Caco-2 (cell line): ENCODE data around the gene NCAPG. TPM values are rescaled to one million over a fixed set of nuclear protein-coding genes. Genes with fewer than 3 reads are reported as not detected.

Experiments
- BruUV-seq: library from RNA; stranded (reverse); fragments of 400-500 nt; replicated peaks from 2 replicates; lab custom pipeline; 2021; lab: Mats Ljungman, UMichigan
- CTCF ChIA-PET: fragments of 300-600 bp; sonication (Branson Sonifier 250); formaldehyde crosslinking; loops from one replicate; lab custom pipeline; 2022; ENCODE audit warnings: antibody characterized with exemption; lab: Charles Lee
- POLR2A ChIA-PET: fragments of 300-600 bp; sonication (Branson Sonifier 250); formaldehyde crosslinking; loops from one replicate; lab custom pipeline; 2022; ENCODE audit warnings: antibody characterized with exemption; lab: Charles Lee
- DNase-seq, 2 experiments: peaks; one replicate each; pipeline versions ENCODE4 v3.0.0 to v3.0.0-alpha.2; 2020 to 2022
- H3K27me3 ChIP-seq: replicated peaks from 2 replicates; pipeline ENCODE4 v1.6.0; 2011; ENCODE audit warnings: low read length; ENCODE audit not compliant: control insufficient read depth, insufficient read depth
- H3K36me3 ChIP-seq: 2 replicates; pipeline ENCODE4 v1.5.1; 2011; ENCODE audit warnings: low read length; ENCODE audit not compliant: control insufficient read depth, insufficient read depth
- H3K4me1 ChIP-seq: fragments of 250-450 bp; sonication (Bioruptor Pico); 2 replicates; pipeline ENCODE4 v1.5.1; 2020; ENCODE audit warnings: mild to moderate bottlenecking
- H3K4me3 ChIP-seq: 2 replicates; pipeline ENCODE4 v1.5.1; 2011; ENCODE audit warnings: low read depth, mild to moderate bottlenecking, control low read depth, low read length
- H3K9me3 ChIP-seq: fragments of 250-450 bp; sonication (Bioruptor Pico); 2 replicates; pipeline ENCODE4 v1.5.1; 2020; ENCODE audit warnings: mild to moderate bottlenecking, moderate library complexity
- H3K27ac Mint-ChIP-seq: one replicate; pipeline ENCODE4 v1.8.0; 2022; ENCODE audit warnings: mixed read lengths; ENCODE audit not compliant: unreplicated experiment
- H3K27me3 Mint-ChIP-seq: one replicate; pipeline ENCODE4 v1.8.0; 2022; ENCODE audit warnings: mixed read lengths; ENCODE audit not compliant: insufficient read depth, unreplicated experiment
- H3K36me3 Mint-ChIP-seq: one replicate; pipeline ENCODE4 v1.8.0; 2022; ENCODE audit warnings: mild to moderate bottlenecking, mixed read lengths; ENCODE audit not compliant: insufficient read depth, unreplicated experiment
- H3K4me1 Mint-ChIP-seq: one replicate; pipeline ENCODE4 v1.8.0; 2022; ENCODE audit warnings: low read depth, mixed read lengths; ENCODE audit not compliant: unreplicated experiment
- H3K4me3 Mint-ChIP-seq: one replicate; pipeline ENCODE4 v1.8.0; 2022; ENCODE audit warnings: mild to moderate bottlenecking, moderate library complexity, mixed read lengths; ENCODE audit not compliant: unreplicated experiment
- H3K9me3 Mint-ChIP-seq: one replicate; pipeline ENCODE4 v1.8.0; 2022; ENCODE audit warnings: mixed read lengths; ENCODE audit not compliant: unreplicated experiment
- intact Hi-C: fragments of 100-400 bp; cut with micrococcal nuclease; formaldehyde crosslinking; loops from one replicate; pipeline ENCODE4 v1.10.0; 2022; ENCODE audit not compliant: unreplicated experiment
- total RNA-seq: library from RNA; stranded (reverse); gene quantifications from 2 replicates; pipeline ENCODE4 v1.2.3, GENCODE V29; 2022
- TF ChIP-seq, protein P1 (sequence below), 2 experiments: fragments of 200-600 bp in 1 of 2; IDR thresholded peaks; 1 replicate in 1 of 2; 2 replicates in 1 of 2; pipeline versions ENCODE4 v1.5.1 to v1.8.0; 2011 to 2022; ENCODE audit warnings: antibody characterized with exemption in 1 of 2, control low read depth in 1 of 2, inconsistent platforms in 1 of 2, low read depth in 1 of 2, low read length in 1 of 2, mild to moderate bottlenecking in 1 of 2, moderate library complexity in 1 of 2; ENCODE audit not compliant: insufficient read depth in 1 of 2, severe bottlenecking in 1 of 2, unreplicated experiment in 1 of 2

The NCAPG gene
- total RNA-seq, 1 experiment from 2014 or later: 54.0 TPM

DNA sequence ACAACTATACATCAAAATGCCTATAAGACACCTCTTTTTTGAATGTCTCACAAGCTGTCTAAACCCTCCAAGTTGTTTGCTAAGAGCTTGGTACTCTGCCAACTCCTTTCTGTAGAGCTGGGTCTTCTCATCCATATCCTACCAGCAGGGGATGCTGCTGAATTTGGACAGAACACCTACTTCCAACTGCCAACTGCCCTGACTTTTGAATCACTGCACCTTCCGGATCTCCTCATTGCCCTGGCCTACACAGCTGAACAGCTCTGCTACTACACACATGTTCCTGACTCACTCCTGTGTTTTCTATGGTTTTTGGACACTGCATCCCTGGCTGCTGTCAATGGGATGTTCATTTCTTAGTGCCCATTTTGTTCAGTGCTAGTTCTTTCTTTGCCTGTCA, 48.1 kb upstream of the NCAPG start:
- Mint-ChIP-seq H3K27ac (no peak overlapping the region), H3K4me1 (no peaks in the 10 kb centered on the region), H3K9me3 (peaks cover 6% of the 10 kb centered on the region), H3K36me3 (no peaks in the 10 kb centered on the region), H3K4me3 (no peak overlapping the region), H3K27me3 (no peaks in the 10 kb centered on the region)
- ChIA-PET CTCF (no interaction called here), POLR2A (no interaction called here)
- BruUV-seq: no TSS peak
- DNase-seq: no peak
- H3K4me3 ChIP-seq: no peak overlapping the region
- no peaks in the 10 kb centered on the region for H3K4me1 ChIP-seq
- TF ChIP-seq, protein P1, sequence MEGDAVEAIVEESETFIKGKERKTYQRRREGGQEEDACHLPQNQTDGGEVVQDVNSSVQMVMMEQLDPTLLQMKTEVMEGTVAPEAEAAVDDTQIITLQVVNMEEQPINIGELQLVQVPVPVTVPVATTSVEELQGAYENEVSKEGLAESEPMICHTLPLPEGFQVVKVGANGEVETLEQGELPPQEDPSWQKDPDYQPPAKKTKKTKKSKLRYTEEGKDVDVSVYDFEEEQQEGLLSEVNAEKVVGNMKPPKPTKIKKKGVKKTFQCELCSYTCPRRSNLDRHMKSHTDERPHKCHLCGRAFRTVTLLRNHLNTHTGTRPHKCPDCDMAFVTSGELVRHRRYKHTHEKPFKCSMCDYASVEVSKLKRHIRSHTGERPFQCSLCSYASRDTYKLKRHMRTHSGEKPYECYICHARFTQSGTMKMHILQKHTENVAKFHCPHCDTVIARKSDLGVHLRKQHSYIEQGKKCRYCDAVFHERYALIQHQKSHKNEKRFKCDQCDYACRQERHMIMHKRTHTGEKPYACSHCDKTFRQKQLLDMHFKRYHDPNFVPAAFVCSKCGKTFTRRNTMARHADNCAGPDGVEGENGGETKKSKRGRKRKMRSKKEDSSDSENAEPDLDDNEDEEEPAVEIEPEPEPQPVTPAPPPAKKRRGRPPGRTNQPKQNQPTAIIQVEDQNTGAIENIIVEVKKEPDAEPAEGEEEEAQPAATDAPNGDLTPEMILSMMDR (IDR thresholded peaks at IDR 0.05; ENCODE audit: insufficient read depth in 1 of 2, low read depth in 1 of 2, low read length in 1 of 2, severe bottlenecking in 1 of 2, unreplicated experiment in 1 of 2): peak; percentile 16 to 21
- H3K36me3 ChIP-seq: no peaks in the 10 kb centered on the region
- no peaks in the 10 kb centered on the region for H3K9me3 ChIP-seq
- H3K27me3 ChIP-seq: no peaks in the 10 kb centered on the region
- intact Hi-C loops: no loop called here

DNA sequence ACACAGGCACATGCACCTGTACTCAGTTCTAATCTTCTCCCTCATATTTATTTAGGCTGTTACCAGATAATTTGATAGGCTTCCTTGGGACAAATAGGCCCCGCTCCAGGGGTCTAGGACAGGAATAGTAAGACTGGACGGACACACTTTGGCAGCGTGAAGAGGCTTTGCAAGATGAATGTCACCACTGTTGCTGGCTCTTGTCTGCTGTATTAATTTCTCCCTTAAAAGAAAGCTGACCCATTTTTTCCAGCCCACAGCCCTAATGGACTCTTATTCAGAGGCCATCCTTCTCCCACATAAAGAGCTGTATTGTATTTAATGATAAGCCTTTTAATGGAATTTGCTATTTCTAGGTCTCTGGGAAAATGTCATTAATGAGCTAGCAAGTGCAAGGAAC, 47.4 kb upstream of the NCAPG start:
- POLR2A ChIA-PET: no interaction called here
- no peaks in the 10 kb centered on the region for H3K36me3 Mint-ChIP-seq
- no peaks in the 10 kb centered on the region for H3K4me1 Mint-ChIP-seq
- Histone ChIP-seq H3K4me3 (no peak overlapping the region), H3K36me3 (no peaks in the 10 kb centered on the region), H3K27me3 (no peaks in the 10 kb centered on the region), H3K4me1 (no peaks in the 10 kb centered on the region), H3K9me3 (no peaks in the 10 kb centered on the region)
- DNase-seq: no peak
- H3K27ac Mint-ChIP-seq: no peak overlapping the region
- intact Hi-C loops: no loop called here
- H3K9me3 Mint-ChIP-seq: peaks cover 6% of the 10 kb centered on the region
- no peak overlapping the region for H3K4me3 Mint-ChIP-seq
- CTCF ChIA-PET: no interaction called here
- no TSS peak for BruUV-seq
- TF ChIP-seq, protein P1 (IDR thresholded peaks at IDR 0.05; ENCODE audit: insufficient read depth in 1 of 2, low read depth in 1 of 2, low read length in 1 of 2, severe bottlenecking in 1 of 2, unreplicated experiment in 1 of 2): no peak
- no peaks in the 10 kb centered on the region for H3K27me3 Mint-ChIP-seq

GRCh38 chr4:17763931-17764330, 46.8 kb upstream of the NCAPG start:
- H3K27me3 Mint-ChIP-seq: no peaks in the 10 kb centered on the region
- peaks cover 6% of the 10 kb centered on the region for H3K9me3 Mint-ChIP-seq
- Histone ChIP-seq H3K36me3 (no peaks in the 10 kb centered on the region), H3K9me3 (no peaks in the 10 kb centered on the region), H3K4me3 (no peak overlapping the region), H3K4me1 (no peaks in the 10 kb centered on the region), H3K27me3 (no peaks in the 10 kb centered on the region)
- intact Hi-C loops: no loop called here
- no TSS peak for BruUV-seq
- no peak overlapping the region for H3K4me3 Mint-ChIP-seq
- ChIA-PET POLR2A (no interaction called here), CTCF (no interaction called here)
- H3K27ac Mint-ChIP-seq: no peak overlapping the region
- H3K36me3 Mint-ChIP-seq: no peaks in the 10 kb centered on the region
- TF ChIP-seq, protein P1 (IDR thresholded peaks at IDR 0.05; ENCODE audit: insufficient read depth in 1 of 2, low read depth in 1 of 2, low read length in 1 of 2, severe bottlenecking in 1 of 2, unreplicated experiment in 1 of 2): no peak
- no peak for DNase-seq
- no peaks in the 10 kb centered on the region for H3K4me1 Mint-ChIP-seq
